Endodermal cell (in vitro differentiated cells): ENCODE data around the gene PHTF1. TPM values are rescaled to one million over a fixed set of nuclear protein-coding genes. Genes with fewer than 3 reads are reported as not detected.

Source experiments
- DNase-seq: peaks from one replicate; pipeline ENCODE4 v3.0.0-alpha.2; 2017
- H3K27ac ChIP-seq: 2 replicates; pipeline ENCODE4 v1.5.1; 2013; ENCODE audit warnings: mild to moderate bottlenecking, low read depth, low read length, moderate library complexity
- H3K27me3 ChIP-seq: 2 replicates; pipeline ENCODE4 v1.6.1; 2013; ENCODE audit warnings: mild to moderate bottlenecking, low read length, moderate library complexity; ENCODE audit not compliant: insufficient read depth, control insufficient read depth, poor library complexity, severe bottlenecking
- H3K36me3 ChIP-seq: 2 replicates; pipeline ENCODE4 v1.7.0; 2013; ENCODE audit warnings: mild to moderate bottlenecking, low read length, moderate library complexity; ENCODE audit not compliant: control insufficient read depth, insufficient read depth
- H3K4me1 ChIP-seq: one replicate; pipeline ENCODE4 v1.7.0; 2013; ENCODE audit warnings: low read length; ENCODE audit not compliant: control insufficient read depth, insufficient read depth
- H3K4me3 ChIP-seq: 2 replicates; pipeline ENCODE4 v1.5.1; 2013; ENCODE audit warnings: mild to moderate bottlenecking, low read length, moderate library complexity
- H3K9ac ChIP-seq: 2 replicates; pipeline ENCODE4 v1.6.1; 2013; ENCODE audit warnings: mild to moderate bottlenecking, low read length, moderate library complexity; ENCODE audit not compliant: poor library complexity, severe bottlenecking; ENCODE audit errors: extremely low read depth
- H3K9me3 ChIP-seq: 2 replicates; pipeline ENCODE4 v1.6.1; 2013; ENCODE audit warnings: mild to moderate bottlenecking, low read length, moderate library complexity; ENCODE audit not compliant: control insufficient read depth
- H3K27ac Mint-ChIP-seq: 2 replicates; pipeline ENCODE4 v1.8.0; 2020; ENCODE audit warnings: mixed read lengths
- H3K27me3 Mint-ChIP-seq: 2 replicates; pipeline ENCODE4 v1.8.0; 2021; ENCODE audit warnings: mild to moderate bottlenecking, mixed read lengths; ENCODE audit not compliant: insufficient read depth
- H3K36me3 Mint-ChIP-seq: 2 replicates; pipeline ENCODE4 v1.8.0; 2020; ENCODE audit warnings: low read depth, mixed read lengths
- H3K4me1 Mint-ChIP-seq: 2 replicates; pipeline ENCODE4 v1.8.0; 2020; ENCODE audit warnings: mixed read lengths
- H3K4me3 Mint-ChIP-seq: 2 replicates; pipeline ENCODE4 v1.8.0; 2020; ENCODE audit warnings: mild to moderate bottlenecking, moderate library complexity, mixed read lengths
- H3K9me3 Mint-ChIP-seq: 2 replicates; pipeline ENCODE4 v1.8.0; 2020; ENCODE audit warnings: mild to moderate bottlenecking, mixed read lengths
- CTCF ChIP-seq: fragments of 200-600 bp; sonication (generic); conservative IDR thresholded peaks from 2 replicates; pipeline ENCODE4 v1.5.0; 2021; ENCODE audit warnings: antibody characterized with exemption, mild to moderate bottlenecking
- WGBS, 2 experiments: methylation state at CpG; one replicate each; pipeline versions ENCODE4 v1.1.5 to v1.1.7; 2013; ENCODE audit warnings: missing lambda C conversion rate in 2 of 2, mixed read lengths in 1 of 2; ENCODE audit not compliant: insufficient coverage in 1 of 2, insufficient read length in 1 of 2; 5-methylcytosine and 5-hydroxymethylcytosine counted together
- total RNA-seq, 2 donors: library from RNA; stranded (reverse); fragmentation: NEBNext Ultra II Directional in 1 of 2; extraction: Animal tissue kit (Norgen Biotek cat#: 25700) in 1 of 2; gene quantifications; 2 replicates in 1 of 2; 3 replicates in 1 of 2; pipeline ENCODE4 v1.2.1, GENCODE V29; 2021

Gene PHTF1
- total RNA-seq, 2 donors from 2014 or later, result 43.8 to 56.5 TPM

DNA sequence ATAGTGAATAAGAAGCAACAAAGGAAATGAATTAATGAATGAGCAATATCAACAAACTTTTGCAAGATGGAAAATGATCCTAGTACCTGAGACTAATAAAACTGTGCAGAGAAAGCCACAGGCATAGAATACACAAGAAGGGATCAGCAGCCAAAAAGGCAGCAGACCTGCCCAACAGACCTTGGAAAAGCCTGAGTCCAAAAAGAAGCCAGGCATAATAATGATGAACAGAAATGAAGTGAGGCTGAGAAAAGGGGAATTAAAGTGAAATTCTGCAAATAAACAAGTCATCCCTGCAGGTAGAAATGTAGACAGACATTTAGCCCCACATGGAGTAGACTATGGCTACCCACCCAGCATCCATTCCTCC is 10.3 kb upstream of the PHTF1 start:
- no peaks in the 10 kb centered on the region for H3K27me3 Mint-ChIP-seq
- no peak for DNase-seq
- peaks cover 10% of the 10 kb centered on the region for H3K4me1 Mint-ChIP-seq
- no peak overlapping the region for H3K4me3 Mint-ChIP-seq
- H3K27ac Mint-ChIP-seq, result no peak overlapping the region
- TF ChIP-seq CTCF, result no peak
- peaks cover 45% of the 10 kb centered on the region for H3K36me3 ChIP-seq
- no peaks in the 10 kb centered on the region for H3K9me3 Mint-ChIP-seq
- H3K4me1 ChIP-seq, result no peaks in the 10 kb centered on the region
- peaks cover 20% of the 10 kb centered on the region for H3K36me3 Mint-ChIP-seq
- no peaks in the 10 kb centered on the region for H3K9me3 ChIP-seq
- H3K9ac ChIP-seq, result no peak overlapping the region
- no peak overlapping the region for H3K4me3 ChIP-seq
- peak overlapping the region; percentile 91 for H3K27ac ChIP-seq
- no peaks in the 10 kb centered on the region for H3K27me3 ChIP-seq

DNA sequence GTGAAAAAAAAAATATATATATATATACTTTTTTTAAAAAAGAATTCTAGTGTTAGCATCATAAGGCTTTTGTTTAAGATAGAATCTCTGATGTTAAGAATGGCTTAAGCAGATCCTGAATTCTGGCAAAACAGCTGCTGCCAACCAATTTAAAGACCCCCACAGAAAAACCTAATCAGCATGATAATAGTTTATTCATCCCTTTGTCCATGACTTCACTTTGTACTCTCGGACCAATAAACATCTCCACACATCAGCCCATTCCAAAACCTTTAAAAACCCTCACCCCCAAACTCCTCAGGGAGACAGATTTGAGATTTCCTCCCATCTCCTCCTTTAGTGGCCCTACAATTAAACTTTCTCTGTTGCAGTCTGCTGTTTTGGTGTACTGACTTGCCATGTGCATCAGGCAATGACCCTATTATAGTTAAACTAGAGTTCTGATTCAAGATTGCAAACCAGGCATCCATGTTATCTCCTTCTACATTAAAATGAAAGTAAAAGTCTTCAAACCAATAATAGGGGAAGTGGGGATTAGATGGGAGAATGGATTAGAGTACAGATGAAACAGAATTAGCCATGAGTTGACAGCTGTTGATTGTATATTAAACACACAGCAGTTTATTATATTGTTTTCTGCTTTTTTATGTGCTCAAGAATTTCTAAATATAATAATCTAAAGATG is 9.8 kb upstream of the PHTF1 start:
- Mint-ChIP-seq H3K27ac (no peak overlapping the region), H3K9me3 (no peaks in the 10 kb centered on the region), H3K27me3 (no peaks in the 10 kb centered on the region), H3K4me1 (peaks cover 10% of the 10 kb centered on the region), H3K4me3 (no peak overlapping the region), H3K36me3 (peaks cover 20% of the 10 kb centered on the region)
- Histone ChIP-seq H3K9me3 (no peaks in the 10 kb centered on the region), H3K9ac (no peak overlapping the region), H3K36me3 (peaks cover 44% of the 10 kb centered on the region), H3K27ac (peak overlapping the region; percentile 91), H3K4me3 (no peak overlapping the region), H3K4me1 (no peaks in the 10 kb centered on the region), H3K27me3 (no peaks in the 10 kb centered on the region)
- DNase-seq, result no peak
- TF ChIP-seq CTCF, result no peak
- 57 to 72% methylated on average over 1 of the region's 1 CpG for WGBS, 2 experiments

DNA sequence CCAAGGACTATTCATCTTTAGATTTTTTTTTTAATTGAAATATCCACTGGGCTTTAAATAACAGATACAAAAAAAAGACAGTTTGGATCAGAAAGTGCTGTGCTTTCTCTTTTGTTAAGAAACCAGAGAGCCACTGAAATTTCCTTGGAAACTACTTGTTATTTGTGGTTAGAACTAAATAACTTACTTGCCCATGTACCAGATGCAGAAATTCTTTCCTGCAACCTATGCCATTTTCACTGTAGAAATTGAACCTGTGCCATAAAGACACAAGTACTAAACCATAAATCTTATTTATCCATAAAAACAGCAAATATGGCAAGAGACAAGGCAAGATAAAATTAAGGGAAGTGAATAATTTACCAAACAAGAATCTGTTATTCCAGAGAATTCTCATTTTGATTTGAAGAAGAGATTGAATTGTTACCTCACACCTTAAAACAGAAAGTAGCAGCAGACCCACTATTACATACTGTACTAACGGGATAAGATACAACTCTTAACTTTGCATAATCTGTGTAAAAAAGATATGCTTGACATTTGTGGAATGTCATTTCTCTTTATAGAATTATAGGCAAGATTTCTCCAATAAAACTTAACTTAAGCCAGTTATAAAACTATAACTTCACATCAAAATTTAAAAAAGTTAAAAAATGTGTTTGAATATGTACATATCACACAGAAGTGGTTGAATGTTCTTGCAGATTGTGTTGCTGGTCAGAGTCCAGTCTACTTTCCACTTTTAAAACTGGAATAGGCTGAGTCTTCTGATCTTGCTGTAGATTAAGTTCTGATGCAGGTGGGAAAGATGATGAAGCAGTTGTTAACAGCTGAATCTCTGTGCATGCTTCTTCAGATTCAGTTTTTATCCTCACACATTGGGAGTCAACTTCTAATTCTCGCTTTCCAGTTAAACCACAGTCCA is 6.3 kb upstream of the PHTF1 start:
- H3K27me3 ChIP-seq, result no peaks in the 10 kb centered on the region
- no peak overlapping the region for H3K4me3 ChIP-seq
- no peak overlapping the region for H3K4me3 Mint-ChIP-seq
- H3K36me3 ChIP-seq, result peaks cover 43% of the 10 kb centered on the region
- no peak for TF ChIP-seq CTCF
- H3K9ac ChIP-seq, result no peak overlapping the region
- H3K9me3 ChIP-seq, result no peaks in the 10 kb centered on the region
- H3K27ac ChIP-seq, result no peak overlapping the region
- H3K27me3 Mint-ChIP-seq, result no peaks in the 10 kb centered on the region
- H3K27ac Mint-ChIP-seq, result no peak overlapping the region
- H3K36me3 Mint-ChIP-seq, result peaks cover 17% of the 10 kb centered on the region
- H3K4me1 ChIP-seq, result no peaks in the 10 kb centered on the region
- 92 to 100% methylated on average over 1 of the region's 2 CpGs for WGBS, 2 experiments
- DNase-seq, result no peak
- no peaks in the 10 kb centered on the region for H3K9me3 Mint-ChIP-seq
- H3K4me1 Mint-ChIP-seq, result peaks cover 14% of the 10 kb centered on the region
